CD4-positive, alpha-beta T cell treated with Interferon alpha-2 for 1 hour (primary cell): ENCODE results near the gene DOCK8.
"Not testable (repeated sequence)": the region's sequence is repeated elsewhere in the genome, so short reads cannot be mapped to it uniquely, and the experiment has no call there.

Experiments used
- DNase-seq, 2 donors: peaks; one replicate each; pipeline ENCODE4 v3.0.0-alpha.2; 2020 to 2022

The DOCK8 gene

DNA sequence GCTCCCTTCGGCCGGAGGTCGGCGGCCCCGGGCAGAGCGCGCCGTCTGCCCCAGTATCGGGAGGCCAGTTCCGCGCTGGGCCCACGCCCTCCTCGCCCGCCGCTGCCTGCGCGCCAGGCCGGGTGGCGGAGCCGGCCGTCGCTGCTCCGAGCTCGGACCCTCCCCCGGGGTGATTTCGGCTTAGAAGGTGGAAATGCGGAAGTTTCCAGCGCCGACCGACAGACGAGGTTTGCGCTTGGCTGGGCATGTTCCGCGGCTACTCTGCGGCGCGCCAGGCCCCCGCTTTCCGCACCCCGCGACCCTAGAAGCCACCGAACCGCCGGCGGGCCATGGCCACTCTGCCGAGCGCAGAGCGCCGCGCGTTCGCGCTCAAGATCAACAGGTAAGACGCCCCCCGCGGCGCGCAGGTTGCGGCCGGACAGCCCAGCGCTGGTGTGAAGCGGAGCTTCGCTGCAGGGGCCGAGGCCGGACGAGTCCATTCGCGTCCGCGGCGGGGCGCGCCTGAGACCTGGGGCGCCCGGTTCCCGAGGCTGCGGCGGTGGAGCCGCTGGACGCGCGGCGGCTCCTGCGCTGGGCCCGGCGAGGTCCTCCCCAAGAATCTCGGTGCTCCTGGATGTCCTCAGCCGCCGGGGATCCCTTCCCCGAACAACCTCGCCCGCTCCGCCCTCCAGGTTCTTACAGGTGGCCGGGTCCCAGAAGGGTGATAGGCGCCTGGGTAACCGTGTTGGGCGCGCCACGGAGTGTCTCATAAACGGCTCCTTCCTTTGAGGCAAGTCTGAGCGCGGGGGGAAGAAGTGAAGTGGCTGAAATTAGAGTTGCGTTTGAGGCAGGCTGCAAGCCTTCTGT lies at the start of gene DOCK8:
TSS of gene DOCK8 (plus strand) at position 218 of the 846 bp plus-strand sequence. CDS start at position 330, 112 bp downstream.
- peak; percentile 69 to 75 for DNase-seq

DNA sequence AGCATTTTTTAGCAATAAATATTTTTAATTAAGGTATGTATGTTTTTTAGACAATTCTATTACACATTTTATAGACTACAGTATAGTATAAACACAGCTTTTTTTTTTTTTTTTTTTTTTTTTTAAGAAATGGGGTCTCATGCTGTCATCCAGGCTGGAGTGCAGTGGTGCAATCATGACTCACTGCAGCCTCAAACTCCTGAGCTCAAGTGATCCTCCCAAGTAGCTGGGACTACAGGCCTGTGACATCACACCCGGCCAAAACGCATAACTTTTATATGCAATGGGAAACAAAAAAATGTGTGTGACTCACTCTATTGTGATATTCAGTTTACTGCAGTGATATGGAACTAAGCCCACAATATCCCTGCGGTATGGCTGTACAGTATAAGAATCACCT lies 44.9 kb upstream of the DOCK8 start:
- not testable (repeated sequence) for DNase-seq

DNA sequence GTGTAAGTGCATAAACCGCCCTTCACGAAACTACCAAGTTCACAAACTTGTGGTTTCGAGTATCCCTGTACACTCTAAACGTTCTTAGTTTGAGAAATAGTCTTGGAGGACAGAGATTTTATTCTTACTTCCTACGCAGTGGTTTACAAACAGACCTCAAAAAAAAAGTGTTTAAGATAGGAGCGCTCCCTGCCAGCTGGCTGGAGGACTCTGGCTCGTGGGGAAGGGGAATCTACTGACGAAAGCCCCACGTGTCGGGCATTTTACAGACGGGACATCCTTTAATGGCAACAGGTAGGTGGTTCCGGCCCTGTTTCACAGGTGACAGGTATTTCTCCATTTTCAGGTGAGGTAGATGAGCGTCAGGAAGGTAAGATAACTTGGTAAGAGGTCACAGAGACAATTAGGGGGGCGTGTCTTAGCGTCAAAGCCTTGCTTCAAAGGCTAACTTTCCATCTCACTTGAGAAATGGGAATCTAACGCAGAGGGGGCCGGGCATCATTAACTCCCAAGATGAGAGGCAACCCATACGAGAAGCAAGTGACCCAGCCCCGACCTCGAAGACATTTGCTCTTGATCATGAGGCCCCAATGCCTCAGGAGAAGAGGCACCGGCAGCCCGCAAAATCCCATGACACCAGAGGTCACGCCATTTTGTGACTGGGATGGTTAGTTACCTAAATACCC lies 36.4 kb upstream of the DOCK8 start:
- DNase-seq, result peak; percentile 6 to 46

DNA sequence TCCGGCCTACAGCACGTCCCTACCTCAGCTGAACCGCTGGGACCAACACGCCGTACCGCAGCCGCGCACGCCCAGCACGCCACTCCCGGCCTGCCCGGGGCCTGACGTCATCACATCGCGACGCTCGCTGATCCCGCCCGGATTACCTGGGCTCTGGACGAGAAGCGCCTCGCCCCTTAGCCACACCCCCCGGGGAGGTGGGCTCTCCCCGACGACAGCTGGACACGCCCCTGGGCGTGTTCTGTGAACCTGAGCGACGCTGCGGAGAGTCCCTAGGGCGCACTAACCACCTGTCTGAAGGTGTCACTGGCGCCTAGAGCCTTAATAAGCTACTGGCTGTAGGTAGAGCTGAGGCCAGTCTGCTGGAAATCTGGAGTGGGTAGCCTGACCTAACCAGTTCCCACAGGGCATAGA lies 35.7 kb upstream of the DOCK8 start, which contains the start of gene ZNG1A:
TSS of gene ZNG1A (minus strand) at position 87 of the 414 bp plus-strand sequence. CDS start 87 bp downstream, outside the sequence.
- peak; percentile 92 to 96 for DNase-seq

DNA sequence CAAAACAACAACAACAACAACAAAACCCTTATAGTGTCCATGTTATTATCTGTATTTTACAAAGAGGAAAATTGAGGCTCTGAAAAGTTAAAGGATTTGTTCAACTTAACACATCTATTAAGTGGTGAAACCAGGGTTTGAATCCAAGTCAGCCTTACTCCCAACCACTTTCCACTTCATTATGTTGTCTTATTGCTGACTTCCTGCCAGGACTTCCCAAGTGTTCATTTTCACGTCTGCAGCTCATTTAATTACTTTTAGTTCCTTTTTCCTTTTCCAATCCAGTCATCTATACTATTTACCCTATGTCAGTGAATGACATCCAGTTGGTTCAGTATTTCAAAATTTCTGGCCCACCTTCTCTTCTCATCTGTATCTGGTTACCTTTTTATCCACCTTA lies 15.1 kb upstream of the DOCK8 start:
- DNase-seq, result not testable (repeated sequence)

DNA sequence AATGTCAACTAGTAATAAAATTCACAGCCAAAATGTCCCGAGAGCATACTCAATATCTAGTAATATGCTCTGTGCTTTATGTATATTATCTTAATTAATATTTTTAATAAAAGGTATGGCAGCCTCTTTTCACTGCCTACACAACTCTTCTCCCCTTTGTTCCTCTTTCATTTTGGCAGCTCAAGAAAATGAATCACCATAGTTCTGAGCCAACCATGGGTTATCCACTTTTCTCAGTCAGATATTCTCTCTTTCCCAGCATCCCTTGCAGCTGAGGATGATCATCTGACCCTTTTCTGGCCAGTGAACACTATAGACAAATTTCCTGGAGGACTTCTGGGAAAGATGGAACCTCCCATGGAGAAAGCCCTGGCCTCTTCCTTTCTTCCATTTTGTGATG lies 8.2 kb upstream of the DOCK8 start:
- DNase-seq, result no peak

DNA sequence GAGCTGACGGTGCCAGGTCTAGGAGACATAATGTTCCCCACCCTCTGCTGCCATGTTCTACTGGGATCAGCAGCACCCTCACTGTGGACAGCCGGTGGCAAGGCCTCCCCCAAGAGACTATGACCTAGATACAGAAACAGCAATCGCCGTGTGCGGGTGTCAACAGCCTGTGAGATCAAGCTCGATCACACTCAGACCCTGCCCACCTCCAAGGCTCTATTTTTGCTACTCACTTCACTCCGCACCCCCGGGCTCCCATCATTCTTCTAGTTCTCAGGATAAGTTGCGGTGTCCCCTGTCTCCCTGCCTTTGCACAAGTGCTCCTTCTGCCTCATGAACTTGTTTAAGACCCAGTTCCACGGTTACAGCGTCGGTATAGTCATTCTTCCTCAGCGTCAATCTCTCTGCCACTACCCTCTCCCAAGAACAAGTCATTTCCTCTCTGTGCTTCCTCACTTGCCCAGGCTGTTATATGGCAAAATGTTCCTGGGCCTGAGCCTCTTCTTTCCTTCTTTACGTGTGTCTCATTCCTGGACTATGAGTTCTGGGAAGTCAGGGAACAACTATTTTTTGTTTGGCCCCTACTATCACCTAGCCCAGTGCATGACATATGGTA lies 5.4 kb upstream of the DOCK8 start:
- no peak for DNase-seq

DNA sequence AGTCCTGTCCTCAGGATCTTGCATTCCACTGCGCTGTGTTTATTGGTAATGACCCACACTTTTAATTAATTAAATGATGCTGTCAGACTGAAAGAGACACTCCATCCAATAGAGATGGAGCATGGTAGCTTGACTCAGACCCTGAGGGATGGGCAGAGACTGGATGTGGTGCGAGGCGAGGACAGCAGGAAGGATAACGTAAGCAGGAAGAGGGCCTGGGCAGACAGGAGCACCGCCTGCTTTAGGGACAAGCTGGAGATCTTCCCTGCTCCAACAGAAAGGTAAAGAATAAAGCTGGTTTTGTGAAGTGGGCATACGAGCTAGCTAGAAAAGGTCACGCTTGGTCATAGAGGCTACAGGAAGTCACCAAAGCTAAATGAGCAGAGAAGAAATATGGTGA lies 3.6 kb upstream of the DOCK8 start:
- DNase-seq, result no peak

DNA sequence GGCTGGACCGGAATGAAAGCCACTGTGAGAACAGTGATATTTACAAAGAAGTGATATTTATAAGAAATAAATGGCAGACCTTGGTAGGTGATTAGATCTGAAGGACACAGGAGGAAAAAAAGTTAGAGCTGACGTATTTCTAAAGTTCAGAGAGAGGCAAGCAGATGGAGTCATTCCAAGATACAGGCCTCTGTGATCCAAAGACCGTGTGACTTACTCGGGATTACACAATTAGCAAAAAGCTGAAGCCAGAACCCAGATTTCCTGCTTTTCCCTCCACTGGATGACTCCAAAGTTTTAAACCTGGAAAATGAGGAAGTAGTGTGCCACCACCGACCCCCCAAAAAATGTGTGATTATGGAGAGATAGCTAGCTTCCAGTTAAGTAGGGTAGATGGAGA lies 3.1 kb upstream of the DOCK8 start:
- no peak for DNase-seq

DNA sequence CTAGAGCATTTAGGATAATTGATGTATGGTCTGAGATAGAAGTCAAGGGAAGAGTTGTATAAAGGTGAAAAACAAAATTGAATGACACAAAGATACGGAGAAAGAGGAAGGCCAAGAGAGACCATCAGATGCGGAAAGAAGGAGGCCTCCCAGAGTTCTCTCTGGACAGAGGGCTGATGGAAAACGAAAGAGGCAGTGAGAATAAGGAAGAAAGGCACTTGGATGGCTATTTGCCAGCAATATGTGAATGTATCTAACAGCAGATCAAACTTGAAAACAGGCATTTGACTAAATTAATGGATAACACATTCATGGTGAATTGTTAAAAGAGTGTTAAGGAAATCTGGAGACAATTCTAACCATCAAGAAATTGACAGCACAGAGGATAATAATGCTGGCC lies 2.4 kb upstream of the DOCK8 start:
- DNase-seq, result no peak

DNA sequence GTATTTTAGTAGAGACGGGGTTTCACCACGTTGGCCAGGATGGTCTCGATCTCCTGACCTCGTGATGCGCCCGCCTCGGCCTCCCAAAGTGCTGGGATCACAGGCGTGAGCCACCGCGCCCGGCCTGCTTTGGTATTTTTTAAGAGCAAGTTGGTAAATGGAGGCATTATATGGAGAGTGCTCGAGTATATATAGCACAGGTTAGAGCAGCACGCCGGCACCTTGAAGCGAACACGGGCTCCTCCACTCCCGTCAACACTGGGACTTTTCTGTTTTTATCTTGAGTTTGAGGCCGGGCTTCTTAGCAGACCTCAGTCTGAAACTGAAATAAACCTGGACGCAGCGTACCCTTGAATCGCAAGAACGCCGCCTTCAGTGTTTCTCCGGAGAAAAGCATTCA lies 764 bp upstream of the DOCK8 start:
- DNase-seq, result not testable (repeated sequence)

DNA sequence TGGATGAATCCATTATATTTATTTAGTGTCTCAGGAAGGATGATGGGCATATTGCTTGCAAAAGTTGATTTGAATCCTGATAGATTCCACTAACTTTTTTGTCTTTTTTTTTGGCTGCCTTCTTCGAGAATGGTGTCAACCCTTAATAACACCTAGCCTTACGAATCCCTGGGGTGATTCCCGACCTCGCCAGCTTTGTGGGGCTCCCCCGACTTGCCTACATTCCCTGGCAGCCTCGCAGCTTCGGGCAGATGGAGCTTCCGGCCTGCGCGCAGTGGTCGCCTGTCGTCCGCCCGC lies 366 bp upstream of the DOCK8 start:
- DNase-seq, result no peak

DNA sequence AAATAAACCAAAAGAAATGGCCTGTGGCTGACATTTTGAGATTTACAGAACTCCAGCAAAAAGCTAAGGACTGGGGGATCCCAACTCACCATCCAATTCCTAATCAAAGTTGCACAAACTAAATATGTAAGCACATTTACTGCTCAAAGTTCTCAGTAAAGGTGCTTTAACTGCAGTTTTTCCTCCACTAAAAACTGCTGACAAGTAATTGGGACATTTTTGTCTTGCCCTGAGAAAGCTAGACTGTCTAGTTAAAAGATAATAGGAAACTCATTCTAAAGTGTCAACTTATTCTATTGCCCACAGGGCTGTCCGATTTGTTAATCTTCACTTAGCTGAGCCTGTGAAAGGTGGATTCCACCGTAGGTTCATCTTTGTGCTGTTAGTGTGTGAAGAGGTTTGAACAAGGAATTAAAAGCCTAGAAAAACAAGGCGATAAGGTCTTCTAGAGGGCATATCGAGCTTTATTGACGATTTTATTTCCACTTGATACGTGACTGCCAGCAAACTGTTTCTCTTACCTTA lies 1.0 kb downstream of the DOCK8 start:
- DNase-seq, result no peak

DNA sequence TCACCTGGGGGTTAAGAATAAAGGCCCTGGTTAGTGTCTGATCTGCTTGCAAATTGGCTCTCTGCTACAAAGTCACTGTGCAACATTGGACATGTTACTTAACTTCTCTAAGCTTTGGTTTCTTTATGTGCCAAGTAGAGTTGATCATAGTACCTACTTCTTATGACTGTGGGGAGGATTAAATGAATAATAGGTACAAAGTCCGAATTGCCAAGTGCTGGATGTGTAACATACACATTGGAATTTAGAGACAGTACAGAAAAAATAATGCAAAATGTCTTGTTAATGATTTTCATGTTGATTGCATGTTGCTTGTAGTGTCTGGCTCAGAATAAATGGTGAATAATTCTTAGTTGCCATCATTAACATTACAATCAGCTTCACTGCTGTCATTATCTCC lies 2.2 kb downstream of the DOCK8 start:
- no peak for DNase-seq

DNA sequence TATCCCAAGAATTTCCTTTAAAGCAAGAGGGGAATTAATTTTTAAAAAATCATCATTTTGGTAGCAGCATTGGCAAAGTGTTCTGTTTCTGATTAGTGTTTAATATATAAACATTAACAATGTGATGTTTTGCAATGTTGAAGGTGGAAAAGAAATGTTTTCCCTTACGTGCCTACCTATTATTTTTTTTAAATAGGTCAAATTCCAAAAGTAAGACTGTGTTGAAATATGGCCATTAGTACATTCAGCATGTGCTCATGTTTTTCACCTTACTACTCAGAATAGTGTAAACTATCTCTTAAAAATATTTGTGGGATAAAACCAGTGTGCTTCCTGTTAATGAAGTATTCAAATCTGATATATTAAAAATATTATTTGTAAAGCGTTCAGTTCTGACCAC lies 3.3 kb downstream of the DOCK8 start:
- DNase-seq, result no peak

DNA sequence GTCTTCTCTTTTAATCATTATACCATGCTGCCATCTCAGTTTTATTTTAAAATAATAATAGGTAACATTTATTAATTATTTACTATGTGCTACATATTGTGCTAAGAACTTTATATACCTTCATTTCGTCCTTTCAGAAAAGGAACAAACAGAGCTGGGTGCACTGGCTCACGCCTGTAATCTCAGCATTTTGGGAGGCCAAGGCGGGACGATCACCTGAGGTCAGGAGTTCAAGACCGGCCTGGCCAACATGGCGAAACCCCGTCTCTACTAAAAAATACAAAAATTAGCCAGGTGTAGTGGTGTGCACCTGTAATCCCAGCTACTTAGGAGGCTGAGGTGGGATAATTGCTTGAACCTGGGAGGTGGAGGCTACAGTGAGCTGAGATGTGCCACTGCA lies 4.4 kb downstream of the DOCK8 start:
- DNase-seq, result not testable (repeated sequence)

DNA sequence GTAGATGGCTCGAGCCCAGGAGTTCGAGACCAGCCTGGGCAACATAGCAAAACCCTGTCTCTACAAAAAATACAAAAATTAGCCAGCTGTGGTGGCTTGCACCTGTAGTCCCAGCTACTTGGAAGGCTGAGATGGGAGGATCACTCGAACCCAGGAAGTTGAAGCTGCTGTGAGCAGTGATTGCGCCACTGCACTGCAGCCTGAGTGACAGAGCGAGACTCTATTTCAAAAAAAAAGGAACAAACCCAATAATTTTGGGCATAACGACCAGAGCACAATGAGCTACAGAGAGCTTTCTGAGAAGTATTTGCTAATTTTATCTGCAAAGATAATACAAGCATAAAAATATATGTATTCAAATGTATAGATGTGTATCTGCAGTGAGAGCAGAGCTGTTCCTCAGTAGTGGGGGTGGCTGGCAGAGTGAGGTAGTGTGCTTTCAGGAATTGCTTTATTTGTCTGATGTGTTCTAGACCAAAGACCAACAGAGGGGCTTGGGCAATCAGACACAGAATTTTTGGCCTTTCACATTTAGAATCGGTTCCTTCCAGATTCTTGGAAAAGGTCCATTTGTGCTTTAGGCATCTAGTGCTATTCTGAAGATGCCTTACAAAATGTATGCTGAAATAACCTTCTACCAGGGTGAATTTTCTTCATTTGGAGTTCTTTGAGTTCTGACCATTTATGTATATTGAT lies 5.2 kb downstream of the DOCK8 start:
- no peak for DNase-seq

DNA sequence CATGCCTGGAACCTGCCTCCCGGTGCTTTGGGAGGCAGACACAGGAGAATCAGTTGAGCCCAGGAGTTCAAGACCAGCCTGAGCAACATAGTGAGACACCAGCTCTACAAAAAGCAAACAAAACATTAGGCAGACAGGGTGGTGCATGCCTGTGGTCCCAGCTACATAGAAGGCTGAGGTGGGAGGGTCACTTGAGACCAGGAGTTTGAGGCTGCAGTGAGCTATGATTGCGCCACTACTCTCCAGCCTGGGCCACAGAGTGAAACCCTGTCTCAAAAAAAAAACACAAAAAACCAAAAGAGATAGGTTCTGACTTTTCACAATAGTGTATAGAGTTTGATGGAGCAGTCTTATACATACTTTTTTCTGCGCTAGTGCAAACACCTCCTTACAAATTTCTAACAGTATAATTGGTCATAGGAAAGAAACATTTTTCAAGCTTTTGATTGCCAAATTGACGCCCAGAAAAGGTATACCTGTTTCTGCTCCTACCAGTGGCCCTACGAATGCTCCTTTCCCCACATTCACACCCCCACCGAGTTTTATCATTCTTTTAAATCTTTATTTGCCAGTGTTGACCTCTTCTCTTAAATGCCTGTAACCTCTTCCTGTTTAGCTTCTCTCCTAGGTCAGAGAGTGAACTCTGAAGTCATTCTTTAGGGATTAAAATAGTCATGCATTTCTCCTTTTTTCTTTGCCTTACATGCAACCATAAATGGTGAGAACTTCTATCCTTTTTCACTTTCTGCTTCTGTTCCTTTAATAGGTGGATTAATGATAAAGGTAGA lies 7.5 kb downstream of the DOCK8 start:
- DNase-seq, result peak in 1 of 2 donors; percentile 29

DNA sequence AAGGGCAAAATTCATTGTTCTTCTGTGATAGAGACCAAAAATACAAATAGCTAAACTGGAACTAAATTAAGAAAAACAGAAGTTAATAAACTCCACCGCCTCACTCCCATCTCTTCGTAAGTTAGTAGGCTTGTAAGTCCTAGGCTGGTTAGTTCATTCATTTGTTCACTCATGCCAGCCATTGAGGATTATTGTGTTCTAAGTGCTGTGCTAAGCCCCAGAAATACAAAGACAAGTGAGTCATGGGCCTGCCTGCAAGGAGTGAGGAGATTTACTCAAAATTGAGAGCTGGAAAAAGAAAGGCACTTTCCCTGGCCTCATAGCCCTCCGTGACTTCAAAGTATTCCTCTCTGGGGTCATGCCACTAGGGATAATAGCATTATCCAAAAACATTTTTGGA lies 8.5 kb downstream of the DOCK8 start:
- DNase-seq, result no peak

DNA sequence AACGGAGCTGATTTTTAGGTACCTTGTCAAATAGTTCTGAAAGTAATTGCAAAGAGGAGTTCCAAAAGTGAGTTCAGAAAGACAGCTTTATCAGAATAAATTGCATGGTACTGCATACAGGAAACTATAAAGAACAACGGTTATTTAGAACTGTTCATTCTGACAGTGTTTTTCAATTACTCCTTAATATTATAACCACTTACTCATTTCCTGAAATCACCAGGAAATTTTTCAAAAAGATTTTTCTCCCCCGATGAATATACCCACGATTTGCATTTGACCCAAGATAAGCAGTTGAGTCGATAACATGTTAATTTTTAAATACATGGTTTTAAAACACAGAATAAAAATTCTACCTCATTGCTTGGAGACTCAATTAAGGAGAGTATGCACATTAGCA lies 9.4 kb downstream of the DOCK8 start:
- no peak for DNase-seq

DNA sequence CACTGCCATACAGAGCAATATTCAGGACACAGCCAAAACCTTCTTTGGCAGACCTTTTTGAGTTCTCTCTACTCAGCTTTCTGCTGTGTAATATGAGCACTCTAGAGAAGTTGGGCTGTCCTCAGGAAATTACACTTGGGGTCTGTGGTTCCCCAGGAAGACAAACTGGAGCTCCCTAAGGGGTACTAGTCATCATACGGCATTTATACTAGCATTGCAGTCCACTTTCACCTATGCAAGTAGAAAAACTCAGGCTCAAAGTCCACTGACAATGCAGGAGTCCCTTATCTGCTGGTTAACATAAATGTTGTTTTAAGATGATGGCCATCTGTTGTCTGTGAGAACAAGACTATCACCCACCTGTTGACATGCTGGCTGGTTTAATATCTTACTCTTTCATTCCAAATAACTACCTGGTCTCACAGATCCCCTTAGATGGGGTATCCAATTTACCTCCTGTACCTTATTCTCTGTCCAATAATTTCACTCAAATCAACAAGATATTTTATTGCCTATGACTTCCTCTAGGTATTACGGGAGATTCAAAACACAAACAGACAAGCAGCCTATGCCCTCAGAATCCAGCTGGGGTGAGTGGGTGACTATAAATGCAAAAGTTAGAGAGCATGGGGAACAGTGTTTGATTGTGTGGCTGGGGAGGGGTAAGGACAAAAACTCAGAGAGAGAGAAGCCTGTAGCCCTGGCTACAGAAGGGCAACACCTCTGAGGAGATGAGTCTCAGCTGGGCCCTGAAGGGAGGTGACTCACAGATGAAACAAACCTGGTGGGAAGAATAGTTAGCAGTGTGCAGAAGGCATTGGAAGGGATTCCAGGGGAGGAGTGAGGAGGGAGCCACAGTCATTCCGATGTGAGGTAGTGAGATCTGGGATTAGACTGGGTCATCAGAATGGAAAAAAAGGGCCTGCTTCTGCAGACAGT lies 10.2 kb downstream of the DOCK8 start:
- DNase-seq, result no peak
